Duodenal mucosa (tissue), 2 donors: Measurements from ENCODE around the gene ENTREP1.
"Not testable (repeated sequence)": the region's sequence is repeated elsewhere in the genome, so short reads cannot be mapped to it uniquely, and the experiment has no call there.

Experiments used
- H3K27ac ChIP-seq: one replicate; pipeline ENCODE4 v1.7.0; 2013; ENCODE audit warnings: low read depth, low read length
- H3K27me3 ChIP-seq, 2 donors: one replicate each; pipeline ENCODE4 v1.7.0; 2013; ENCODE audit warnings: low read length in 2 of 2, control low read depth in 1 of 2; ENCODE audit not compliant: insufficient read depth in 2 of 2, control insufficient read depth in 1 of 2
- H3K36me3 ChIP-seq, 2 donors: one replicate each; pipeline ENCODE4 v1.7.0; 2013; ENCODE audit warnings: low read length in 2 of 2, control low read depth in 1 of 2; ENCODE audit not compliant: insufficient read depth in 2 of 2, control insufficient read depth in 1 of 2
- H3K4me1 ChIP-seq, 2 donors: one replicate each; pipeline ENCODE4 v1.7.0; 2013; ENCODE audit warnings: low read length in 2 of 2, control low read depth in 1 of 2; ENCODE audit not compliant: insufficient read depth in 2 of 2, control insufficient read depth in 1 of 2
- H3K4me3 ChIP-seq, 2 donors: one replicate each; pipeline ENCODE4 v1.7.0; 2013; ENCODE audit warnings: low read length in 2 of 2, low read depth in 1 of 2
- H3K9ac ChIP-seq, 2 donors: one replicate each; pipeline ENCODE4 v1.7.0; 2013; ENCODE audit warnings: low read length in 2 of 2, low read depth in 1 of 2
- H3K9me3 ChIP-seq, 2 donors: one replicate each; pipeline ENCODE4 v1.7.0; 2013; ENCODE audit warnings: low read length in 2 of 2, control low read depth in 1 of 2; ENCODE audit not compliant: control insufficient read depth in 1 of 2

The ENTREP1 gene

DNA sequence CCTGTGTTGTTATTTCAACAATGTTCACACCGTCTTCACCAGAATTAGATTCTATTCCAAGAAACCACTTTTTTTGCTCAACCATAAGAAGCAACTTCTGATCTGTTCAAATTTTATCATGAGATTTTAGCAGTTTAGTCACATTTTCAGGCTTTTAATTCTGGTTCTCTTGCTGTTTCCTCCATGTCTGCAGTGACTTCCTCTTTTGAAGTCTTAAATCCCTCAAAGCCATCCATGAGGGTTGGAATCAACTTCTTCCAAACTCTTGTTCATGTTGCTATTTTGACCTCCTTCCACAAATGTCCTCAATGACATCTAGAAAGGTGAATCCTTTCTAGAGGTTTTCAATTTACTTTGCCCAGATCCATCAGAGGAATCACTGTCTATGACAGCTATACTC lies 25.7 kb upstream of the ENTREP1 start:
- Histone ChIP-seq H3K9me3 (no peaks in the 10 kb centered on the region), H3K9ac (no peak overlapping the region), H3K4me1 (no peaks in the 10 kb centered on the region), H3K36me3 (no peaks in the 10 kb centered on the region), H3K27me3 (no peaks in the 10 kb centered on the region), H3K27ac (no peak overlapping the region), H3K4me3 (no peak overlapping the region)

GRCh38 chr9:69299826-69300225 lies 25.2 kb upstream of the ENTREP1 start:
- no peak overlapping the region for H3K27ac ChIP-seq
- H3K9ac ChIP-seq, result no peak overlapping the region
- H3K9me3 ChIP-seq, result no peaks in the 10 kb centered on the region
- no peak overlapping the region for H3K4me3 ChIP-seq
- H3K36me3 ChIP-seq, result no peaks in the 10 kb centered on the region
- no peaks in the 10 kb centered on the region for H3K27me3 ChIP-seq
- no peaks in the 10 kb centered on the region for H3K4me1 ChIP-seq

GRCh38 chr9:69303331-69303730 lies 21.7 kb upstream of the ENTREP1 start:
- no peak overlapping the region for H3K27ac ChIP-seq
- H3K27me3 ChIP-seq, result no peaks in the 10 kb centered on the region
- H3K4me3 ChIP-seq, result no peak overlapping the region
- no peaks in the 10 kb centered on the region for H3K9me3 ChIP-seq
- no peak overlapping the region for H3K9ac ChIP-seq
- no peaks in the 10 kb centered on the region for H3K36me3 ChIP-seq
- H3K4me1 ChIP-seq, result no peaks in the 10 kb centered on the region

GRCh38 chr9:69306895-69307445 lies 18.0 kb upstream of the ENTREP1 start:
- not testable (repeated sequence) for H3K9ac ChIP-seq, H3K9me3 ChIP-seq, H3K36me3 ChIP-seq, H3K4me3 ChIP-seq, H3K4me1 ChIP-seq, H3K27ac ChIP-seq, H3K27me3 ChIP-seq

- H3K27me3 ChIP-seq, result no peaks in the 10 kb centered on the region
- no peak overlapping the region for H3K4me3 ChIP-seq
- peaks cover 3 to 4% of the 10 kb centered on the region in 2 donors for H3K9me3 ChIP-seq
- no peaks in the 10 kb centered on the region for H3K36me3 ChIP-seq
- no peak overlapping the region for H3K27ac ChIP-seq
- H3K9ac ChIP-seq, result no peak overlapping the region
- H3K4me1 ChIP-seq, result no peaks in the 10 kb centered on the region
These were observed 17.4 kb upstream of the ENTREP1 start for GRCh38 chr9:69307446-69308205.

DNA sequence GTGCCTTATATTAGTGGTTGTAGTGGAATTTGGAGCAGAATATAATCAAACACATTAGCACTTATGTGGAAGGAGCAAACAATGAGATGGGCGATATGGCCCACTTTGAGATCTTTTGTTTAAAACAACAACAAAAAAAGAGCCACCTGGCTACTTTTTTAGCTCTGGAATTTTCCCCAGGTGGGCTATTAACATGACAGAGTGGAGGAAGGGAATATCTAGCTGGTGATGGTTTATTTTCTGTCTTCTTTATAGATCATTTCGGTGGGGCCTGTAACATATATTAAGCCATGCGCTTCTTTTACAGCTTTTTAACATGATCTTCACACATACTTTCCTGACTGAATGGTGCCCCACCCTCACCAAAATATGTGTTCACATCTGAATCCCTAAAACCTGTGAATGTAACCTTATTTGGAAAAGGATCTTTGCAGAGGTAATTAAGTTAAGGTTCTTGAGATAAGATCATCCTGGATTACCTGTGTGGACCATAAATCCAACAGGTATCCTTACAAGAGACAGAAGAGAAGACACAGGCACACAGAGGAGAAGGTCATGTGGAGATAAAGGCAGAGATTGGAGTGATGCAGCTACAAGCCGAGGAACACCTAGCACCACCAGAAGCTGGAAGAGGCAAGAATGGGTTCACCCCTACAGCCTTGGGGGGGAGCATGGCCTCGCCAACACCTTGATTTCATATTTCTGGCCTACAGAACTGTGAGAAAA lies 16.6 kb upstream of the ENTREP1 start:
- Histone ChIP-seq H3K36me3 (no peaks in the 10 kb centered on the region), H3K27ac (no peak overlapping the region), H3K4me1 (no peaks in the 10 kb centered on the region), H3K9ac (no peak overlapping the region), H3K9me3 (peaks cover 6 to 11% of the 10 kb centered on the region in 2 donors), H3K27me3 (no peaks in the 10 kb centered on the region), H3K4me3 (no peak overlapping the region)

DNA sequence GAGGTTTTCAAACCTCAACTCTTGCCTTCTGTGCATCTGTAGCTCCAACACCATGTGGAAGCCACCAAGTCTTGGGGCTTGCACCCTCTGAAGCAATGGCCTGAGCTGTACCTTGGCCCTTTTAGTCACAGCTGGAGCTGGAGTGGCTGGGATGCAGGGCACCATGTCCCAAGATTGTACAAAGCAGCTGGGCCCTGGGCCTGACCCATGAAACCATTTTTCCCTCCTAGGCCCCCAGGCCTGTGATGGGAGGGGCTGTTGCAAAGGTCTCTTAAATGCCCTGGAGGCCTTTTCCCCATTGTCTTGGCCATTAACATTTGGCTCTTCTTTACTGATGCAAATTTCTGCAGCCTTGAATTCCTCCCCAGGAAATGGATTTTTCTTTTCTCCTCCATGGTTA lies 11.8 kb upstream of the ENTREP1 start:
- no peak overlapping the region for H3K27ac ChIP-seq
- no peak overlapping the region for H3K4me3 ChIP-seq
- H3K9ac ChIP-seq, result no peak overlapping the region
- peaks cover 6 to 12% of the 10 kb centered on the region in 2 donors for H3K9me3 ChIP-seq
- H3K4me1 ChIP-seq, result no peaks in the 10 kb centered on the region
- H3K27me3 ChIP-seq, result no peaks in the 10 kb centered on the region
- no peaks in the 10 kb centered on the region for H3K36me3 ChIP-seq

DNA sequence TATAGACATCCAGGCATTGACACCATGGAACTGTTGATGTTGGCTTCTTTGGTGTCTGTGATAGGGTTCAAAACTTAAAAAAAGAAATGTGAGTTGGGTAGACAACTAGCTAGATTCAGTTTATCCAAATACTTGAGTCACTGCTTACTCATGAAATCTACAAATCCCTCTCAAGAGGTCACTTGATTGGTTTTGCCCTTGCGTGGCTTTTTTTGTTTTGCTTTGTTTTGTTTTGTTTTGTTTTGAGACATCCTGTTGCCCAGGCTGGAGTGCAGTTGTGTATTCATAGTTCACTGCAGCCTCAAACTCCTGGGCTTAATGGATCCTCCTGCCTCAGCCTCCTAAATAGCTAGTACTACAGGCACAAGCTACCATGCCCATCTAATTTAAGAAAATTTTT lies 10.5 kb upstream of the ENTREP1 start:
- Histone ChIP-seq H3K9ac (no peak overlapping the region), H3K4me1 (no peaks in the 10 kb centered on the region), H3K36me3 (no peaks in the 10 kb centered on the region), H3K27me3 (no peaks in the 10 kb centered on the region), H3K9me3 (peaks cover 6 to 12% of the 10 kb centered on the region in 2 donors), H3K27ac (no peak overlapping the region), H3K4me3 (no peak overlapping the region)

DNA sequence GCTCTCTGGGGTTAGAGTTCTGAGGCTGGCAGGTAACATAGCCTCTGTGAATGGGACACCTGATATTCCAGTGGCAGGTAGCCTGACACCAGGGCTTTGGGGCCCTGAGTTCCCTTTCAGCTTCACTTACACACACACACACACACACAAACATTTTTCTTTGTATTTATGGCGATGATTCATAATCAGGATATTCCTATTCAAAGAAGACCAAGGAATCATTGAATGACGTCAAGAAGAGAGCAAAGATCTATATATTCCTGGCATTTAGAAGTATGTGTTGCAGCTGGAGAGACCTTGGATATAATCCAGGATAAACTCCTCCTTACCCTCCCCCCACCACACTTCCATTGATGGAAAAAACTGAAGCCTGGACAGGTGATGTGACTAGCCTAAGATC lies 7.9 kb upstream of the ENTREP1 start:
- Histone ChIP-seq H3K9ac (no peak overlapping the region), H3K4me3 (no peak overlapping the region), H3K27ac (no peak overlapping the region), H3K27me3 (no peaks in the 10 kb centered on the region), H3K9me3 (peaks cover 6 to 12% of the 10 kb centered on the region in 2 donors), H3K36me3 (no peaks in the 10 kb centered on the region), H3K4me1 (no peaks in the 10 kb centered on the region)

DNA sequence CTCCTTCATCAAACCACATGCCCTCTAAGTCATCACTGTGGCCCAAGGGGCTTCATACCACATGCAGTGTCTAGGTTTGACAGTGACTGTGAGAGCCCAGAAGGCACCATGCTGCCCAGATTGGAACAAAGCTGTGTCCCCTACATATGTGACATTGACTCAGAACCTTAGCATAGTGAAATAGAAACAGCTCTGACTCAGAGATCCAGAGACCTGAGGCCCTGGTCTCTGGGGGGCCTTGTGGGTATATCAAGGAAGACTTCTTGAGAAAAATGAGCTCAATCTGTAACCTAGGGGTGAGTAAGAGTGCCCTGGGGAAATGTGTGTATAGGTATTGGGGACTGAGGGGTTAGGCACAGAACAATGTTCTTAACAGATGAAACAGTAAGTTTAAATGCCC lies 7.1 kb upstream of the ENTREP1 start:
- no peaks in the 10 kb centered on the region for H3K36me3 ChIP-seq
- no peak overlapping the region for H3K27ac ChIP-seq
- H3K9ac ChIP-seq, result no peak overlapping the region
- no peak overlapping the region for H3K4me3 ChIP-seq
- H3K9me3 ChIP-seq, result peaks cover under 1 to 6% of the 10 kb centered on the region in 2 donors
- H3K27me3 ChIP-seq, result no peaks in the 10 kb centered on the region
- no peaks in the 10 kb centered on the region for H3K4me1 ChIP-seq
